NCI-H1694 treated with DMSO at 0.1 percent for 48 hours (cell line): ENCODE results near the gene KRTAP5-10.
"Not testable (repeated sequence)": the region's sequence is repeated elsewhere in the genome, so short reads cannot be mapped to it uniquely, and the experiment has no call there.

ENCODE experiments used
- DNase-seq: peaks from one replicate; lab custom pipeline; 2025; lab: John Stamatoyannopoulos, UW

Gene KRTAP5-10

DNA sequence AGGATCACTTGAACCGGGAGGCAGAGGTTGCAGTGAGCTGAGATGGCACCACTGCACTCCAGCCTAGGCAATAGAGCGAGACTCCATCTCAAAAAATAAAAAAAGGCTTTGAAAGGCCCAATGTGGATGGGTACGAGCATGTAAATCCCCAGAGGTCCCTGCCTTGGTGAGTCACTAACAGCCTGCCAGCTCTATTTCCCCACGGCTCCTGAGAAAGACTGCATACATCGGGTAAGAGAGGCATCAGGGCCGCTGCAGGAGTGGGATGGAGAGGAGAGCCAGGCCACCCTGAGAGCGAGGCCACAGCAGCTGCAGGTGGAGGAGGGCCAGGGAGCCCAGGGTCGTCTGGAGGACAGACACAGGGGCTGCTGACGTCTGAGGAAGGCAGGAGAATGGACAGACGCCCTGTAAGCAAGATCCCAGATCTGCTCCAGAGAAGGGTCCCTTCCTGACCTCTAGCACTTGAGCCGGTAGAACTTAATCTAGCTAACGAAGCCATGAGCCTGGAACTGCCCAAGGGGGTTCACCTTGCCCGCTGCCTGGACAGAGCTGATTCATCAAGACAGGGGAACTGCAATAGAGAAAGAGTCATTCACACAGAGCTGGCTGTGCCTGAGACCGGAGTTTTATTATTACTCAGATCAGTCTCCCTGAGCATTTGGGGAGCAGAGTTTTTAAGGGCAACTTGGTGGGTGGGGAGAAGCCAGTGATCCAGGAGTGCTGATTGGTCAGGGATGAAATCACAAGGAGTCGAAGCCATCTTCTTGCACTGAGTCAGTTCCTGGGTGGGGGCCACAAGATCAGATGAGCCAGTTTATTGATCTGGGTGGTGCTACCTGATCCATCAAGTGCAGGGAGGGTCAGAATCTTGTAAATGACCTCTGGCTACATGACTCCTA, 22.2 kb upstream of the KRTAP5-10 start:
- DNase-seq, result no peak

DNA sequence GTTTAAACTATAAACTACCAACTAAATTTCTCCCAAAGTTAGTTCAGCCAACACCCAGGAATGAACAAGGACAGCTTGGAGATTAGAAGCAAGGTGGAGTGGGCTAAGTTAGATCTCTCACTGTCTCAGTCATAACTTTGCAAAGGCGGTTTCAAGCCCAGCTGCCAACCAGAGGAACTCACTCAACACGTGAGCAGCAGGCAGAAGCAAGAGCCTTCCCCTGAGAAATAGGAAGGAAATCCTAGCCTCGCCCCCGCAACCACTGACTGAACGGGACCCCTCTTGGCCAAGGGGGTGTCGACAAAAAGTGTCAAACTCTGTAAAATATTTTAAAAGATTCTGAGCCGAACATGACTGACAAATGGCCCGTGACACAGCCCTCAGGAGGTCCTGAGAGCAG, 21.5 kb upstream of the KRTAP5-10 start:
- no peak for DNase-seq

DNA sequence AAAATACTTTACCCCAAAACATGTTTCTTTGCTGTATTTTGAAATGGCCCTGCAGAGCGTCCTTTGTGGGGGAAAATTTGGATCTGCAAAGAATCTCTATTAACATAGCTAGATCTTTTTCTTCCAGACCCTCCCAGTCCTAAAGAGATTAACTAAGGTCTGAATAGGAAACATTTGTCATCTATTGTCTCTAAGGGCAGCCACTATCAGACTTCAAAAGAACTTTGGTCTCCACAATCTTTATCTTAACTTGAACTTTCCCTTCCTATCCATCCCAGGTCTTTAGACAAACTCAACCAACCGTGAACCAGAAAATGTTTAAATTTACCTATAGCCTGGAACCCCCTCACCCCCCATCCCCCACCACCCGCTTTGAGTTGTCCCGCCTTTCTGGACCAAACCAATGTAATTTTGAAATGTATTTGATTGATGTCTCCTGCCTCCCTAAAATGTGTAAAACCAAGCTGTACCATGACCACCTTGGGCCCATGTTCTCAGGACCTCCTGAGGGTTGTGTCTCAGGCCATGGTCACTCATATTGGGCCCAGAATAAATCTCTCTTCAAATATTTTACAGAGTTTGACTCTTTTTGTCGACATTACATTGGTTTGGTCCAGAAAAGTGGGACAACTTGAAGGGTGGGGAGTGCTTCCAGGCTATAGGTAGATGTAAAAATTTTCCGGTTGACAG, 20.7 kb upstream of the KRTAP5-10 start:
- DNase-seq, result no peak

DNA sequence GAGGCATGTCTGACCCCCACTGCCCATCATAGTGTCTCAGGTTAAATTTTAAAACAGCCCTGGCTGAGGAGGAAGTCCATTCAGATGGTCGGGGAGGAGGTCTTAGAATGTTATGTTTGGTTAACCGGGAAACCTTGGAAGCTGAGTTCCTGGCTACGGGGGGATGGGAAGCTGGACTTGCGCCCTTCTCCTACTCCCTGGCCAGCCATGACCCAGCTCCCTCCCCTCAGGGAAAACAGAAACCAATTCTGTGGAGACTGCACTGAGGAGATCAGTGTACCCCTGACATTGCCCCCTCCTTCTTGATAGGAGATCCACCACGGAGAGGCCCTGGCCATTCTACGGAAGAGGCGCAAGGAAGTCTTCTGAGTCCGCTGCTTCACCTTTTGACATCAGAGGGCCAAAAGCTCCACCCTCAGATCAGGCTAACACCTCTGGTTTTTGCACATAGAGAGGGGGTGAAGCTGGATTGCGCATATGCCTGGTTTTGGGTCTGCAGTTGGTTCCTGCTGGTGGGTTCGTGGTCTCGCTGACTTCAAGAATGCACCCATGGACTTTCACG, 19.9 kb upstream of the KRTAP5-10 start:
- DNase-seq, result no peak

DNA sequence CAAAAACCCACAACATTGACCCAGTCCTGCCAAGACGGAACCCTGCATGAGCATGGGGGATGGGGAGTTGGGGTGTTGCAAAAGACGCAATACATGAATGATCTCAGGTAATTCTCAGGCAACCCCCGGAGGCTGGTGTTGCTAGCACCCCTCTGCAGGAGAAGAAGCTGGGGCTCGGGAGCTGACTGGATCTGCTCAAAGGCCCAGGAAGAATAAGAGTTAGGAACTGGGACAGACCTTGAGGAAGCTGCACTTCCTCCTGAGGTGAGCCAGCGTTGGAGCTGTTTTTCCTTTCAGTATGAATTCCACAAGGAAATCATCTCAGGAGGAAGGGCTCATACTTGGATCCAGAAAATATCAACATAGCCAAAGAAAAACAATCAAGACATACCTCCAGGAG, 17.2 kb upstream of the KRTAP5-10 start, which contains the start of gene KRTAP5-9:
KRTAP5-9 (plus strand) TSS at position 301 of the 400 bp plus-strand sequence. CDS start 238 bp downstream, outside the sequence.
- DNase-seq, result no peak

DNA sequence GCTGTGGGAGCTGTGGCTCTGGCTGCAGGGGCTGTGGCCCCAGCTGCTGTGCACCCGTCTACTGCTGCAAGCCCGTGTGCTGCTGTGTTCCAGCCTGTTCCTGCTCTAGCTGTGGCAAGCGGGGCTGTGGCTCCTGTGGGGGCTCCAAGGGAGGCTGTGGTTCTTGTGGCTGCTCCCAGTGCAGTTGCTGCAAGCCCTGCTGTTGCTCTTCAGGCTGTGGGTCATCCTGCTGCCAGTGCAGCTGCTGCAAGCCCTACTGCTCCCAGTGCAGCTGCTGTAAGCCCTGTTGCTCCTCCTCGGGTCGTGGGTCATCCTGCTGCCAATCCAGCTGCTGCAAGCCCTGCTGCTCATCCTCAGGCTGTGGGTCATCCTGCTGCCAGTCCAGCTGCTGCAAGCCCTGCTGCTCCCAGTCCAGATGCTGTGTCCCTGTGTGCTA, 16.6 kb upstream of the KRTAP5-10 start:
- no peak for DNase-seq

DNA sequence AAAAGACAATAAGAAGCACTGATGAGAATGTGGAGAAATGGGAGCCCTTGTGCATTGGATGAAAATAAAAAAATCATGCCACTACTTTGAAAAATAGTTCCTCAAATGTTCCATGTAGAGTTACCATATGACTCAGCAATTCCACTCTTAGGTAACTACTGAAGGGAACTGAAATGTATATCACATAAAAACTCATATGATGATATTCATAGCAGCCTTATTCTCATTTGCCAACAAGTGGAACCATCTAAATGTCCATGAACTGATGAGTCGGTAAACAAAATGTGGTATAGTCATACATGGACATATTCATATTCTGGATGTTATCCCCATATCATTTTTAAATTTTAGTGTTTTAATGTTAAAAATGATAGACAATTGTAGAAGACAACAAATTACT, 13.7 kb upstream of the KRTAP5-10 start:
- DNase-seq, result no peak

DNA sequence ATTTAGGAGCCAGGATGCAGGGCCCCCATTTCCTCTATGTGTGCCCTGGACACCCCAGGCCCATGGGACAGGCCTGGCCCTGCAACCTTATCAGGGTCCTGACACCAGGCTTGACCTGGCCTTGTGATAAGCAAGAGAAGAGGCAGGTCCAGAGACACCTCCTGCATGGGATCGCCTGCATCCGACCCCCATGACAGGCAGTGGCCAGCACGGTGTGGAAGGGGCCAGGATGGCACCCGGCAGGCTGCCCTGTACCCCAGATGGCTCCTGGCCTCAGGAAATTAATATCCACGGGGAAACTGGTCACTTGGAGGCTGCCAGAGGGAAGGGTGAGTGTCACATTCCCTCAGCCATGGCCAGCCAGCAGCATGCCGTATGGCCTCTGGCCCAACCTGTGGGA, 10.4 kb upstream of the KRTAP5-10 start:
- no peak for DNase-seq

DNA sequence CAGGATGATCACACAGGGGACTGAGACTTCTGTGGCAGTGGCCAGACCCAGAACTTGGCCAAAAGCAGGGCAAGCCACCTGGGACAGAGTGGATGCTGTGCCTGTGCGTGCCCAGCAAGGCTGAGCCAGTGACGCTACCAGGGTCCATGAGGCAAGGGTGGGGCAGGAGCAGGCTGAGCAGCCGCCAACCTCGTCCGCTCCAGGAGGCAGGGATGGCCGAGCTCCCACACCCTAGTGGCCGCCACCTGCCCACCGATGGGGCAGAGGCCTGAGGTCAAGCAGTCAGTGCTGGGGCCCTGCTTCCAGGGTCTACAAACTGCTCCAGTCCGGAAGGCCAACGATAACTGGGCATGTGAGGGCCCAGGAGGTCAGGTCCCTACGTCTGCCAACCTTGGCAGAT, 9.9 kb upstream of the KRTAP5-10 start:
- DNase-seq, result no peak

DNA sequence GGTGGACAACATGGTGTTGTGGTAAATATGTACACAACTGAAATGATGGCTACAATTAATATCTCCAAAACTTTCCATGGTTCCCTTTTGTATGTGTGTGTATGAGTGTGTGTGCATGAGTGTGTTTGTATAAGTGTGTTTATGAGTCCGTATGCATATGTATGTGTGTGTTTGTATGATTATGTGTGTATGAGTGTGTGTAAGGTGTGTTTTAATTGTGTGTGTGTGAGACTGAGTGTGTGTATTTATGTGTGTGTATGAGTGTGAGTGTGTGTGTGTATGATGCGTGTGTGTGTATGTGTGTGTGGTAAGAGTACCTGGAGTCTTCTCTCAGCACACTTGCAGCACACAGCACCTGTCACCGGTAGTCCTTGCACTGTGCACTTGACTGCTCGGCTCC, 9.3 kb upstream of the KRTAP5-10 start:
- DNase-seq, result no peak

DNA sequence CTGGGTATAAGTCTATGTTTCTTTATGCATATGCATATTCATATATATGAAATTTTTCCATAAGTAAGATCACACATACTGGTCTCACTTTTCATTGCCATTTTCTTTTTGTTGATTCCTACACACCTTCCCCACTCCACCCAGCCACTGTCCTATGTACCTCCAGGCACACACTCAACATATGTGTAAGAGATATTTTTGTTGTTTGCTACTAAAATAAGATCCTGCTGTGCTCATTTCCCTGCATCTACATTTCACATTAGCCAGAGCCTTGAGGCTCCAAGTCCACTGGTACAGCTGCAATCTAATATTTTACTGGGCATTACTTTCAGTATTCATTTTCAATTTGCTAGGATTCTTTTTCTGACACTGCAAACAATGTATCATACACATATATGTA, 8.1 kb upstream of the KRTAP5-10 start:
- no peak for DNase-seq

DNA sequence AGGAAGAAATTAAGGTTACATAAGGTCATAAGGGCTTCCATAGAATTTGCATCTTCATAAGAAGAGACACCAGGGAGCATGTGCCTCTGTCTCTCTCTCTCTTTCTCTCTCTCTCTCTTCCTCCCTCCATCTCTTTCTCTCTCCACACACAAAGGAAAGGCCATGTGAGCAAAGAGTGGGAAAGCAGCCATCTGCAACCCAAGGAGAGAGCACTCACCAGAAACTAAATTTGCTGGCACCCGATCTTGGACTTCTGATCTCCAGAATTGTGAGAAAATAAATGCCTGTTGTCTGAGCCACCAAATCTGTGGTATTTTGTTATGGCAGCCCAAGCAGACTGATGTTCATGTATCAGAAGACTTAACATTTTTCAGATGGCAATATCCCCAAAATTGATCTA, 6.4 kb upstream of the KRTAP5-10 start:
- DNase-seq, result no peak

DNA sequence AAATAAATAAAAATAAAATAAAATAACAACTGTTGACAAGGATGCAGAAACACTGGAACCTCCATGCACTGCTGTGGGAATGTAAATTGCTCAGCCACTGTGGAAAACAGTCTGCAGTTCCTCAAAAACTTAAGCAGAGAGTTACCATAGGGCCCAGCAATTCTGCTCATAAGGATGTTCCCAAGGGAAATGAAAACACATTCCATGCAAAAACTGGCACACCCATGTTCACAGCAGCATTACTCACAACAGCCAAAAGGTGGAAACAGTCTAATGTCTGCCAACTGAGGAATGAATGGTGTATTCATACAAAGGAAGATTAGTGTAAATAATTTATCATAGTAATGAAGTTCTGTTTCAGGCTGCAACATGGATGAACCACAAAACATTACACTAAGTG, 3.2 kb upstream of the KRTAP5-10 start:
- DNase-seq, result no peak

DNA sequence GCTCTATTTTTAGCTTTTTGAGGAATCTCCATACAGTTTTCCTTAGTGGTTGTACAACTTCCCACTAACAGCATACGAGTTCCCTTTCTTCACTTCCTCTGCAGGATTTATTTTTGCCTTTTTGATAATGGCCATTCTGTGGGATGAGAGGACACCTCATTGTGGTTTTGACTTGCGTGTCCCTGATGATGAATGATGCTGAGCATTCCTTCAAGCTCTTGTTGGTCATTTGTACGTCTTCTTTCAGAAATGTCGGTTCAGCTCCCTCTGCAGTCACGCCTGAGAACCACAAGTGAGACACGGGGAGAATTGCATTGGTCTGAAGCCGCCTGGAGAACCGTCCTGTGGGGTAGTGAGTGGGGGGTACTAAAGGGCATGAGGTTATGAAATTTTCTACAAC, 2.0 kb upstream of the KRTAP5-10 start:
- peak; percentile 2 for DNase-seq

DNA sequence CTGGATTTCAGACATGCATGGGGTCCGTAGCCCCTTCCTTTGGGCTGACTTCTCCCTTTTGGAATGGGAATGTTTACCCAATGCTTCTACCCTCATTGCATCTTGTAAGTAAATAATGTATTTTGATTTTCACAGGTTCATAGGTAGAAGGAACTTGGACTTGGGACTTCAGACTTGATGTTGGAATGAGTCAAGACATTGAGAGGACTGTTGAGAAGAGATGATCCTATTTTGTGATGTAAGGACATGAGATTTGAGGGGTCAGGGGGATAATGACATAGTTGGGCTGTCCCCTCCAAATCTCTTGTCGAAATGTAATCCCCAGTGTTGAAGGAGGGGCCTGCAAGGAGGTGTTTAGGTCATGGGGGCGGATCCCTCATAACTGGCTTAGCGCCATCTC, 933 bp upstream of the KRTAP5-10 start:
- DNase-seq, result no peak

DNA sequence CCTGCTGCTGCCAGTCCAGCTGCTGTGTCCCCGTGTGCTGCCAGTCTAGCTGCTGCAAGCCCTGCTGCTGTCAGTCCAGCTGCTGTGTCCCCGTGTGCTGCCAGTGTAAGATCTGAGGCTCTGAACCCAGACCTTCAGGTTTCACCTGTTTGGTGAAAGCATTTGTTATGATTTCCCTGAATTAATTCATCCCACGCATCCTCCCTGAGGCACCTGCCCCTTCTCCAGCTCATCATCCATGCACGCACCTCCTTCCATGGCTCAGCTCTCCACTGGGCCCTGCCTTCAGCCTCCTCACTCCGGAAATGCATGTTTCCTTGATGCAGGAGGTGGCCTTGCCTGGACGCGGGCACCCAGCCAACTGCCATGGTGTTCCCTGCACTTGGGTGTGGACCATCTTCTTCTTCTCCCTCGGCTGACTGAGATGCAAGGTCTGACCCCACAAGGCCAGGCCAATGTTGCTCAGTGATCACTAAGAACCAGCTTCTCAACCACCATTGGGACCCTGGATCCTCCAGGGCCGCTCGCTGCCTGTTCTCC, 788 bp downstream of the KRTAP5-10 start:
- no peak for DNase-seq

DNA sequence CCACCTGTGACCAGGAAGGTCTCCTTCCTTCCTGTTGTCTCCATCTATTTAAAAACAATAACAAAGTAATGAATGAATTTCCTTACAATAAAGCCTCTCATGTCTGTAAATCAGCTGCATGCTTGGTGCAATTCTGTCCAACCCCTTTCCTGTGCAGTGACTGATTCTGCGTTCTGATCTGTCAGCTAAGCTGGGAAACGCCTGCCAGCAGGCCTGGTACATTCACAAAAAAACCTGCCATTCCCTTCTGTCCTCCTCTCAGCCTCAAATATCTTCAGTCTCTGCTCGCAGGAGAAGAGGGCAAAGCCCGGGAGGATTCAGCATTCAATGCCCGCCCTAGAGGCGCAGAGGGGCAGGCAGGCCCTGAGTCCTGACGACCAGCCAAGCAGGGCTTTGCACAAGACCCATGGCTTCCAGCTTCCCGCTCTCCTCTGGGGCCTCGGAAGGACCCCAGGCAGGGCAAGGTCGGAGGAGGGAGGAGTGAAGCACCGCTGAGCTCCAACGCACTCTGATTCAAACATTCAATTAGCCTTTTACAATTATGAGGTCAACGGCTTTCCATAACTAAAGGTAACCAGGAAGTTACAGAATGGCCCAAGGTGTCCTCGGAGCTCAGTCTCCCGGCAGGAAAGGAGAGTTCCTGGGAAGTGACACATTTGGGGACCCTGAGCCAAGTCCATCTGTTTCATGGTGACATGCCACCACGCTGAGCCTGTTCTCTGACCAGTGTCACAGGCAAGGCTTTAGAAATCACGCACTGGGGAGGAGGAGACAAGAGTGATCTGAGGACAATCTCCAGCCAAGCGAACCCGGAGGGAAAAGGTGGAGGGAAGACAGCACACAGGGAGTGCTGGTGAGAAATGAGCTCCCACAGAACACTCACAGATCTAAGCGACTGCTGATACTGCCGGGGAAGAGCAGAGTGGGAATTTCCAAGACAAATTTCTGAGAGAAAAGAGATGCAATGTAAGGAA, 1.6 kb downstream of the KRTAP5-10 start:
- DNase-seq, result not testable (repeated sequence)

DNA sequence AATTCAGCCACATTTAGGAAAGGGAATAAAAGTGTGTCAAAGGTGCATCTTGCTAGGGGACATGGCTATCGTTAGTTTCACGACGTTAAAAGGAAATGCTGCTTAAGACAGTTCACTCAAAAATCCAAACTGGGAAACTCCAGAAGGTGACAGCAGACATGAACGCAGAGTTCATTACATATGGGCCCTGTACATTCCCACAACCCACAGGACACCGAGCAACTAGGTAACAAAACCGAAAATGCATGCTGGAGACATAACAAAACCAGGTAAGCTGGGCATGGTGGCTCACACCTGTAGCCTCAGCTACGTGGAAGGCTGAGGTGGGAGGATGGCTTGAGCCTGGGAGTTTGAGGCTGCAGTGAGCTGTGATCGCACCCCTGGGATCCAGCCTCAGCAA, 2.3 kb downstream of the KRTAP5-10 start:
- DNase-seq, result not testable (repeated sequence)

DNA sequence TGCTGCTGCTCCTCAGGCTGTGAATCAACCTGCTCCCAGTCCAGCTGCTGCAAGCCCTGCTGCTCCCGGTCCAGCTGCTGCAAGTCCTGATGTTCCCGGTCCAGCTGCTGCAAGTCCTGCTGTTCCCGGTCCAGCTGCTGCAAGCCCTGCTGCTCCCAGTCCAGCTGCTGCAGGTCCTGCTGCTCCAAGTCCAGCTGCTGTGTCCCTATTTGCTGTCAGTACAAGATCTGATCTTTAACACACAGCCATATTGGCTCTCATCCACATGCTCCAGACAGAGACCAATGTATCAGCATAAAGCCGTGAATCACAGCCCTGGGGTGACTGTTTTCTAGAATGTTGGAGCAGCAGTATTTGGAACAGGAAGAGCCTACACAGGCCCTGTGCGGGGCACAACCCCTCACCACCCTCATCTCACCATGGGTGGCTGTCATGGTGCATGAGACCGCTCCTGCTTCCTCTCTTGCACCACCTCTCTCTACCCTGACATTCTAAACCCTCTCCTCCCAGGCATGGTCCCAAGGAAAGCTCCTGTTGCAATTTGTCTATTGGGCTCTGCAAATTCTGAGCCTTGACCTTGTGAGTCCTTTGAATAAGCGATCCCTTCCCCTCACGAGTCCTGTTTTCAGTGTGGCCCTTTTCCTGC, 3.5 kb downstream of the KRTAP5-10 start:
- DNase-seq, result no peak

DNA sequence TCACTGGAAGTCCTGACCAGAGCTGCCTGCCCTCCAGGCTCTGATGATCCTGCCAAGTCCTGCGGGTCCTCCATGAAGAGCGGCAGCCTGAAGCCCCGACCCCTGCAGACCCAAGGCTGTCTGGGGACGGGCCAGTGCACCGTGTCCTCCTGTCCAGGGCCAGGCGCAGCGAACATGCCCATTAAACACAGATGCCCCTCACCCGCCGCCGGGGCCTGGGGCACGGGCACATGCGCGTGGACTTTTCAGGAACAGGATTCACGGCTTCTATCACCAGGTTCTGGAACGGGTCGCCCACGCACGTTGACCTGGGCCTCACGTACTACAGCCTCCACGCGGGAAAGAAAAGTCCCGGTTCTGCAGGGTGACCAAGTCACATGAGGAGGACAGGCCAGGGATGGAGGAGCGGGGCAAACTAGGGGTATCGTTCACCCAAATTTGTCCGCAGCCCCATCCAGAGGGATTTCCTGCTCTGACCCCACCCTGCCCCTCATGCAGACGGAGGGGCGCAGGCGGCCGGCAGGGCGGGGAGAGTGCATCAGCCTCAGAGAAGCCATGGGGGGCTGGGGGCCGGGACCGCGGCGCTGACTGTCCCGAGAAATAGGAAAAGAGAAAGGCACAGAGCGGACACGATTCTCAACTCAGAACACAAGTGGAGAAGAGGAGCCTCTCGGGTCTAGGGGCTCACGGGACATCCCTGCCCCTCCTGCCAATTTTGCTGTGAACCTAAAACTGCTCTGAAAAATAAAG, 5.9 kb downstream of the KRTAP5-10 start:
- not testable (repeated sequence) for DNase-seq
